CD4-positive, alpha-beta T cell treated with Interleukin-1 beta for 1 hour (primary cell): Measurements from ENCODE around the gene TMEM272.

Experiments
- DNase-seq, 2 donors: peaks; one replicate each; pipeline ENCODE4 v3.0.0-alpha.2; 2020 to 2022

Gene TMEM272

DNA sequence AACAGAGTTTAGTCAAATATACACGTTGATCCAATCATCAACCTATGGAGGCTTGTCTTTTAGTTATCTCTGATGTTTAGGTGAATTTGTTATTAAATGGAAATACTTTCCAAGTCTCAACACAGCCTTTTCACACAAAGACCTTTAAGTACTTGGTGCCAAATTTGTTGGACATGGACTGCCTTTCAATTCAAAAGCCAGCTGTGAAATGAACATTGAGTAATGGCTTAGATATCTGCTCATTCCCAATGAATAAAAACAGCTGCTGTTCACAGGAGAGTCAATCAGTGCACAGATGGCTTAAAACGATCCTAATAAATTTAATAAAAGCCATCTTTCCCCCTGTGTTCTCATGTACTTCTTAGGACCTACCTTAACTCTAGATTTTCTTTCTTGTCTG, 21.1 kb downstream of the TMEM272 start:
- no peak for DNase-seq

DNA sequence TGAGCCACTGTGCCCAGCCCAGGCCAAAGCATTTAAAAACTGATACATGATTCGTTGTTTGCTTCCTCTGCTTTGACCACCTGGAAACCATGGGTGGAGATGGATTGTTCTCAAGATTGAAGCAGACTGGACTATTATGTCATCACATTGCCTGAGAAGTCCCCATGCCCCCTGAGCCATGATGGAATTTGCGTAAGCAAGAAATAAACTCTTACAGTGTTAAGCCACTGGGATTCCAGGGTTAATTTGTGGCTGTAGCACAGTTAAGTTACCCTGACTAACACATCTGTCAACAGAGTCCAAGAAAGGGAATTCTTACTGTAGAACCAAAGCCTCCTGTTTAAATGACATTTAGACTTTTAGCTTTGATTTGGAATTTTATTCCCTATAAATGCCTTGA, 21.6 kb downstream of the TMEM272 start:
- no peak for DNase-seq

DNA sequence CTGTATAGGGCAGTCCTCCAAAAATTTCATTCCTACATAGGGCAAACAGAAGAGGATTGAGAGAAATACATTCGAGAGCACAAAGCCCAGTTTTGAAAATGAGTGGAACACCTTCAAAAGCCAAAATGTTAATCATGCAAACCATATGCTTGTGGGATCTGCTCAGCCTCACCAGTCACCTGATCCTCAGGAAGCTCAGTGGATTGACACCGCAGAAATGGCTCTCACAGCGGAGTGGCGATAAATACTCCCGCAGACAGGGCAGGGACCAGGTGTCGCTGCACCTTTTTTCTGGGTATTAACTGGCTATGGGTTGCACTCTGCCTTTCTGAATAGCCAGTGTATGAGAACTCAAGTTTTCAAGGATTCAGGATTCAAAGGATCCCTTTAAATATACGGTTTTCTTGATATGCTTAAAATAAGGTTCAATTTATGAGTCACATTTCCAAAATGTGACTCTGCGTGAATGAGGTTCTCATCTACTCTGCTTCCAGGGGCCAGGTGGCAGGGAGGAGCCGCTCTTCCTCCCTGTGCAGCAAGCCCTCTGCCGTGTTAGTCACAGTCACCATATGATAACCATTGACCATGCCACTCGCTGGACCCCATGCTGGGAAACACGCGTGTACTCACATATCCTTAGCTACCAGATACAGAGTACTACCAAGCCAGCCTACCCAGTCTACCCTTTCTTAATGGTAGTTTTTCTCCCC, 22.7 kb downstream of the TMEM272 start:
- no peak for DNase-seq

GRCh38 chr13:51821606-51822005, 23.4 kb downstream of the TMEM272 start:
- peak; percentile 35 to 55 for DNase-seq

DNA sequence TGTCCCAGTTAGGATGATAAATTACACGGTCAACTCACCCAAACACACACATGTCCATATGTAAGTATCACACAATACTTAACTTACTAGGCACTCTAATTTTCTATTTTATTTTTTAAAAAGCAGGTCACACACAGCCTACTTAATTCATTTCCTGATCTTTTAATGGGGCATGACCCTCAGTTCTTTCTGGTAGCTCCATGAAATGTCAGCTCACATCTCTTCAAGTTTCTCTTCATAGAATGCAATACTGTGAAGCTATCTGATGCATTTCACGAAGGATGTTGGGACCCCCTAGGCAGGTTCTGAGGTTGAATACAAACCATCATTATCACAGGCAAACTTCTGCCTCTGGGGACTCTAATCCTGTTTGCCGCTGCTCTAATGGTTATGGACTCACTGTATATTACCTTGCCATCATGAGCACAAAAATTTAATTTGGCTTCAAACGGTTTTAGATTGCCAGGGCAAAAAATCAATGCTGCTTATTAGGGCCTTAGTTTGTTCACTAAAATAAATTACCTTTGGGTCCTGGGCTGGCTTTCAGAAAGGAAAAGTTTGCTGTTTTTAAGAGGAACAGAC, 24.9 kb downstream of the TMEM272 start:
- no peak for DNase-seq

GRCh38 chr13:51819544-51819943, 25.4 kb downstream of the TMEM272 start:
- no peak for DNase-seq

DNA sequence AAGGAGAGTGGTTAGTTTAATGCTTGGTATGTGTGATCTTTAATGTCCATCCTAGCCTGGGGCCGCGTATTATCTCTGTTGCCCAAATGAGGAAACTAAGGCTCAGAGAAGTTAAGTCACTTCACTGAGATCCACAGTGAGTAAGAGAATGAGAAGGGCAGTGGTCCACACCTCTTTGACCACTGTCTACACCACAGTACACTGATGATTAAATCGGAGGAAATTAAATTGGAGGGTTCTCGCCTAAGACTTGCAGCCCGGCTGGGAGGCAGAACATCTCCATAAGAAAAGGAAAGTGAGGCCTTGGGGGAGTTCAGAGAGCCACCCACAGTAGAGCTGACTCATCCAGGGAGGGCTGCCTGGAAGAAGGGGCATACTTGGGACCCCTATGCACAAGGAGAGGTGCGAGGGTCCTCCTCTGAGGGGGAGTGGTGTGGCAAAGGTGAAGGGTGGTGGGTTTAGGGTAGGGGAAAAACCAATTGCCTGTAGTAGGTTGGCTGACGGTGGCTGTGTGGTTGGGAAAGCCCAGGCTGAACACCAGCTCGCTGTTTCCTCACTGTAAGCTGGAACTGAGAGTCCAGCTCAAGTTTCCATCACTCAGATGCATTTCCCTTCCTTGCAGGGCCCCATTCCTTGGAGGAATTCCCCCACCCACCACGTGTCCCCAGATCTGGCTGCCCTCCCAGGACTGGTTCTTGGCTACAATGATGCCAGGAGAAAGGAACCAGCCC, 26.0 kb downstream of the TMEM272 start:
- DNase-seq, result peak; percentile 40 to 54

- no peak for DNase-seq
Observed at GRCh38 chr13:51818276-51818675, 26.7 kb downstream of the TMEM272 start.

- no peak for DNase-seq
Observed at GRCh38 chr13:51817717-51818116, 27.3 kb downstream of the TMEM272 start.

DNA sequence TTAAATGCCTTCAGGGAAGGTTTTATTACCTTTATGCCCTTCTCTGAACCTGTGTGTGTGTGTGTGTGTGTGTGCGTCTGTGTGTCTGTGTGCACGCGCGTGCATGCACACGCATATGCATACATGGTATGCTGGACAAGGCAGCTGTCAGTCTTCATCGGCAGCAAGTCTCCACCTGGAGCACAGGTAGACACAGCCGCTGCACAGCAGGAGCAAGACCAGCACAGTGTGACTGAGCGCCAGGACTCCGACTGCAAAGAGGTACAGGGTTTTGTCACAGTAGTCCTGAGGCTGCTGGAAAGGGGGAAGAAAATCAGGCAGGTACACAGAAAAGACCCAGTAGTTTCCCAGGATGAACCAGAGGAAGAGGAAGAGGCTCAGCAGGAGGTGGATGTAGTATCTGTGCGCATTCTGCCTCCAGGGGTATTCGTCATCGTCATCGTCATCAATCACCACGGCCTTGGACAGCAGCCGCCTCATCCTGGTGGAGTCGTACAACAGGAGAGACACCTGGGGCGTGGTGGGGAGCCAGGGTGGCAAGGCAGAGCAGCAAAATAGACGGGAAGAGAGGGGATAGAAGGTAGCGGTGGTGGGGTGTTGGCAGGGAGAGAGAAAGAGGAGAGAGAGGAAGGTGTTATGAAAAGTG, 28.2 kb downstream of the TMEM272 start:
- DNase-seq, result no peak

GRCh38 chr13:51815848-51816247, 29.1 kb downstream of the TMEM272 start:
- DNase-seq, result no peak

- peak; percentile 78 to 85 for DNase-seq
Observed at GRCh38 chr13:51814825-51815650, 29.9 kb downstream of the TMEM272 start.

DNA sequence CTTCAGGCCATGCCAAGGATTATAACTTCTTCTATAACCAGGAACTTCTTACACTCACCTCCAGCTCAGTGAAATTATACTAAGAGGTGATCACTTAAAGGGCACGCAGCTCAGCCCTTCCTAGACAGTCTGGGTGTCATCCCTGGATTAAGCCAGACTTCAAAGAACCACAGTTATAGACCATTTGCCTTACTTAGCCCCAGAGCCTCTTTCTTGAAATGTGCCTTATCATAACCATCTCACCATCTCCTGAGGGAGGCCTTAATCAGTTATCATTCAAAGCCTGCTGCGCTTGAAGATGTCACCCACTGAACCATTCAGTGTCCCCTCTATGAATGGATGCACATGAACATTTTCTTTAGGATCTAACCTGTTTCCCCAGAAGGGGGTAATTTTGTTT, 30.9 kb downstream of the TMEM272 start:
- no peak for DNase-seq

DNA sequence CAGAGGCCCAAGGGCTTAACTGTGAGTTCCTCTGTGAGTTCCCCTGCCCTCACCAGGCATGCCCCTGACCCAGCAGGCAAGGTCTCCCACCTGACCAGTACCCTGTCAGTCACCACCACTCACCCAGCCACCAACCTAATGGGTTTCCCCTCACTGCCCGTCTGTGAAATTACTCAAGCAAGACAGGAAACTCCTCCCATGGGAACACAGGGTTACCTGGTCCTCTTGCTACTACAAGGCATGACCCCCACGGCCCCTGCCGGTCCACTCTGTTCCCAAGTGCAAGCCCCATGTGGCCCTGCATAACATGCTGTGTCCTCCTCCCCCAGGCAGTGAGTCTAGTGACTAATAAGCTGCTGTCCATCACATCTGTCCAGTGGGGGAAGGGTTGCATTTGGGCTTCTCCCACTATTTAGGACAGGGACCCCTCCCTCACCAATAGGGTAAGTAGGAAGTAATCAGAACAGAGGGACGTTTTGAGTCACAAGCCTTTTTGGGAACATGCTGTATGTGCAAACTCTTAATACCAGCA, 33.0 kb downstream of the TMEM272 start:
- DNase-seq, result no peak

- no peak for DNase-seq
Observed at GRCh38 chr13:51811046-51811445, 33.9 kb downstream of the TMEM272 start.

DNA sequence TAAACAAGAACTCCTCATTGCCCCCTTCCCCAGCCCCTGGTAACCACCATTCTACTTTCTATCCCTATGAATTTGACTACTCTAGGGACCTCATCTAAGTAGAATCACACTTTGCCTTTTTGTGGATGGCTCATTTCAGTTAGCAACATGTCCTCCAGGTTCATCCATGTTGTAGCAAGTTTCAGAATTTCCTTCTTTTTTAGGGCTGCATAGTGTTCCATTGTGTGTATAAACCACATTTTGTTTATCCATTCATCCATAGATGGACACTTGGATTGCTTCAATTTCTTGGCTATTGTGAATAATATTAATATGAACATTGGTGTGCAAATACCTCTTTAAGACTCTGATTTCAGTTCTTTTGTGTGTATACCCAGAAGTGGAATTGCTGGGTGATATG, 36.2 kb downstream of the TMEM272 start:
- DNase-seq, result no peak

- no peak for DNase-seq
Observed at GRCh38 chr13:51807041-51807440, 37.9 kb downstream of the TMEM272 start.

DNA sequence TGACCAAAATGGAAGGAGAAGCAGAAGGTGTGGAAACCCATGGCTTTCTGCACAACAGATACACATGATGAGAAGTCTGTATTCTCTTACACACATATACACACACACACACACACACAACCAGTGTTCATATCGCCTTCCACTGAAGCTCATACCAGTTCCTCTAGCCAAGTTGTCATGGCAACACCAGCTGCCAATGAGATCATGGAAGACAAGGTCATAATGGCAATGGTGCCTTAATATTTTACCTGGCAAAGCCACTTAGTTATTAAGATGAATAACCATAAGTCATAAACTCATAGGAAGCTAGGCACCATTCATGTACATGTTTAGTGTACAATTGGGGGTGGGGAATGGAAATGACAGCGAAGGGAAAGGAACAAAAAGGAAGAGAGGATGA, 38.4 kb downstream of the TMEM272 start:
- DNase-seq, result peak; percentile 53 to 55

- DNase-seq, result no peak
Observed at GRCh38 chr13:51805925-51806324, 39.1 kb downstream of the TMEM272 start.

- DNase-seq, result no peak
Observed at GRCh38 chr13:51805313-51805712, 39.7 kb downstream of the TMEM272 start.

GRCh38 chr13:51804295-51805172, 40.4 kb downstream of the TMEM272 start:
- peak; percentile 49 to 59 for DNase-seq
